Measurements from ENCODE around the gene ADGRL1. TPM values are rescaled to one million over a fixed set of nuclear protein-coding genes. Genes with fewer than 3 reads are reported as not detected.

Gene ADGRL1
- total RNA-seq, 1 donor from 2014 or later: 32.9 TPM

- no peak for TF ChIP-seq CTCF (IDR thresholded peaks at IDR 0.05; ENCODE audit: unreplicated experiment)
- Mint-ChIP-seq H3K4me3 (ENCODE audit: unreplicated experiment) (peak overlapping the region; percentile 1), H3K36me3 (ENCODE audit: low read depth, unreplicated experiment) (peaks cover 21% of the 10 kb centered on the region), H3K27ac (ENCODE audit: unreplicated experiment) (peak overlapping the region; percentile 0), H3K27me3 (ENCODE audit: unreplicated experiment) (peaks cover 6% of the 10 kb centered on the region), H3K9me3 (ENCODE audit: unreplicated experiment) (no peaks in the 10 kb centered on the region), H3K4me1 (ENCODE audit: unreplicated experiment) (no peaks in the 10 kb centered on the region)
- DNase-seq (ENCODE audit: low spot score): no peak
These were observed 30.6 kb downstream of the ADGRL1 start for GRCh38 chr19:14175351-14175792.

- Mint-ChIP-seq H3K36me3 (ENCODE audit: low read depth, unreplicated experiment) (peaks cover 26% of the 10 kb centered on the region), H3K9me3 (ENCODE audit: unreplicated experiment) (no peaks in the 10 kb centered on the region), H3K4me3 (ENCODE audit: unreplicated experiment) (no peak overlapping the region), H3K27me3 (ENCODE audit: unreplicated experiment) (peaks cover 6% of the 10 kb centered on the region), H3K4me1 (ENCODE audit: unreplicated experiment) (no peaks in the 10 kb centered on the region), H3K27ac (ENCODE audit: unreplicated experiment) (no peak overlapping the region)
- DNase-seq (ENCODE audit: low spot score): no peak
- TF ChIP-seq CTCF (IDR thresholded peaks at IDR 0.05; ENCODE audit: unreplicated experiment): no peak
These were observed 31.1 kb downstream of the ADGRL1 start for GRCh38 chr19:14174883-14175282.

GRCh38 chr19:14168993-14169392, 37.0 kb downstream of the ADGRL1 start:
- peak overlapping the region; percentile 51 for H3K4me3 Mint-ChIP-seq (ENCODE audit: unreplicated experiment)
- no peak for DNase-seq (ENCODE audit: low spot score)
- H3K27me3 Mint-ChIP-seq (ENCODE audit: unreplicated experiment): peaks cover 13% of the 10 kb centered on the region
- H3K27ac Mint-ChIP-seq (ENCODE audit: unreplicated experiment): no peak overlapping the region
- H3K36me3 Mint-ChIP-seq (ENCODE audit: low read depth, unreplicated experiment): peaks cover 30% of the 10 kb centered on the region
- no peaks in the 10 kb centered on the region for H3K9me3 Mint-ChIP-seq (ENCODE audit: unreplicated experiment)
- H3K4me1 Mint-ChIP-seq (ENCODE audit: unreplicated experiment): no peaks in the 10 kb centered on the region
- TF ChIP-seq CTCF (IDR thresholded peaks at IDR 0.05; ENCODE audit: unreplicated experiment): no peak

- Mint-ChIP-seq H3K4me3 (ENCODE audit: unreplicated experiment) (no peak overlapping the region), H3K4me1 (ENCODE audit: unreplicated experiment) (no peaks in the 10 kb centered on the region), H3K27ac (ENCODE audit: unreplicated experiment) (no peak overlapping the region), H3K9me3 (ENCODE audit: unreplicated experiment) (no peaks in the 10 kb centered on the region), H3K27me3 (ENCODE audit: unreplicated experiment) (peaks cover 12% of the 10 kb centered on the region), H3K36me3 (ENCODE audit: low read depth, unreplicated experiment) (peaks cover 30% of the 10 kb centered on the region)
- TF ChIP-seq CTCF (IDR thresholded peaks at IDR 0.05; ENCODE audit: unreplicated experiment): no peak
- no peak for DNase-seq (ENCODE audit: low spot score)
These were observed 37.6 kb downstream of the ADGRL1 start for GRCh38 chr19:14168259-14168972.

- DNase-seq (ENCODE audit: low spot score): no peak
- Mint-ChIP-seq H3K27ac (ENCODE audit: unreplicated experiment) (no peak overlapping the region), H3K9me3 (ENCODE audit: unreplicated experiment) (no peaks in the 10 kb centered on the region), H3K4me1 (ENCODE audit: unreplicated experiment) (no peaks in the 10 kb centered on the region), H3K27me3 (ENCODE audit: unreplicated experiment) (peaks cover 15% of the 10 kb centered on the region), H3K36me3 (ENCODE audit: low read depth, unreplicated experiment) (peaks cover 30% of the 10 kb centered on the region), H3K4me3 (ENCODE audit: unreplicated experiment) (no peak overlapping the region)
- TF ChIP-seq CTCF (IDR thresholded peaks at IDR 0.05; ENCODE audit: unreplicated experiment): no peak
These were observed 38.3 kb downstream of the ADGRL1 start for GRCh38 chr19:14167576-14168138.
